H4 (cell line): ENCODE measurements around the gene C17orf58. TPM values are rescaled to one million over a fixed set of nuclear protein-coding genes. Genes with fewer than 3 reads are reported as not detected.

Experiments used
- DNase-seq: peaks from one replicate; pipeline ENCODE4 v3.0.0-alpha.2; 2015; ENCODE audit warnings: low spot score
- total RNA-seq: library from RNA; depleted of rRNA; stranded (reverse); fragments of >200 nt; shearing (Covaris generic); gene quantifications from 2 replicates; pipeline ENCODE4 v1.2.3, GENCODE V29; 2014; rRNA removed

Gene C17orf58
- total RNA-seq, 1 experiment from 2014 or later = 20.3 TPM

DNA sequence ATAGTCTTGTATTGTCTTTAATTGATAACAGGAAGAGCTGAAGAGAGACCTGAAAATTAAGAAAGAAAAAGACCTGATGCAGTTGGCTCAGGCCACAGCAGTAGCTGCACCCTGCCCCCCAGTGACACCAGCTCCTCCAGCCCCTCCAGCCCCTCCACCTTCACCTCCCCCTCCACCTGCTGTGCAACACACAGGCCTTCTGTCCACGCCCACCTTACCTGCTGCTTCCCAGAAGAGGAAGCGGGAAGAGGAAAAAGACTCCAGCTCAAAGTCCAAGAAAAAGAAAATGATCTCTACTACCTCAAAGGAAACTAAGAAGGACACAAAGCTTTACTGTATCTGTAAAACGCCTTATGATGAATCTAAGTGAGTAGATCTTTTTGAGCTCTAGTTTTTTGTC, 36.8 kb downstream of the C17orf58 start:
- DNase-seq = no peak

DNA sequence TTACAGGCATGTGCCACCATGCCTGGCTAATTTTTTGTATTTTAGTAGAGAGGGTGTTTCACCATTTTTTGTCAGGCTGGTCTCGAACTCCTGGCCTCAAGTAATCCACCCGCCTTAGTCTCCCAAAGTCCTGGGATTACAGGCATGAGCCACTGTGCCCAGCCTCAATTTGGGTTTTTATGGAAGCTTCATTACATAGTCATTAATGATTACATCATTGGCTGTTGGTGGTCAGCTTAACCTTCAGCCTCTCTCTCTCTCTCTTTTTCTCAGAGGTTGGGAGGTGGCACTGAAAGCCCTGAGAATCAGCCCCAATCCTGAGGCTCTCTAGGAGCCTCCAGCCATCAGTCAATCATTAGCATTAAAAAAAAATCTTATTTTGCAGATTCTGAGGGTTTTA, 45.3 kb downstream of the C17orf58 start:
- DNase-seq = no peak

DNA sequence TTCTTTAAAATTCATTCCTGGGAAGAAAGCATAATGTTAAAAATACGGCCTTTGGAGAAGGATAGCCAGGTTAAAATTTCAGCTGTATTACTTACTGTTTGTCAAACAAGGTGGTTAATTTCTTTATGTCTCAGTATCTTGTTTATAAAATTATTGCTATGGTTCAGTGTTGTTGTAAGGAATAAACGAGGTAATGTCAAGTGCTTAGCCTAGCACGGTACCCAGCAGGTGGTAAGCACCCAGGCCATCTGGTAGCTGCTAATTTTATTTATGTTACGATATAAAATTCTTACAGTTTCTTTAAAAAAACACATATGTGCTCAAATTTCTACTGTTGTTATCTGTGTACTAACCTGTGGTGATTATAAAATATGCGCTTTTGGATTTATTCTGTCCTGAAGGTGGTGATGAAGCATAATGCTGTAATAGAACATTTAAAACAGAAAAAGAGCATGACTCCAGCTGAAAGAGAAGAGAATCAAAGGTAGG, 48.9 kb downstream of the C17orf58 start:
- no peak for DNase-seq

DNA sequence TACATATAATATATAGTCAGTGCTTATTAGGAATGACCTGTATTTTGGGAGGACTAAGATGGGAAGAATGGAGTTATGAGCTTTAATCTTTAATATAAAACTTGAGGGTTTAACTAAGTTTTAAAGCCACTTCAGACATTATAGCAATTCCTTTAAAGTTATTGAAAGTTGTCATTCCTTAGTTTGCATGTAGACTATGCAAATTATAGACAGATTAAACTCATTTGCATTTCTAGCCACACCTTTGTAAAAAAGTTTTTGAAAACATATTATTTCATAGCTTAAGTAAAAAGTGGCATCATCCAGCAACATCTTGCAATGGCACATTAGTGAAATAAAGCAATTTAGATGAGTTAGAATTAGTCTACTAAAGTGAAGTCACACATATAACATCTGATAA, 49.8 kb downstream of the C17orf58 start:
- DNase-seq = no peak

DNA sequence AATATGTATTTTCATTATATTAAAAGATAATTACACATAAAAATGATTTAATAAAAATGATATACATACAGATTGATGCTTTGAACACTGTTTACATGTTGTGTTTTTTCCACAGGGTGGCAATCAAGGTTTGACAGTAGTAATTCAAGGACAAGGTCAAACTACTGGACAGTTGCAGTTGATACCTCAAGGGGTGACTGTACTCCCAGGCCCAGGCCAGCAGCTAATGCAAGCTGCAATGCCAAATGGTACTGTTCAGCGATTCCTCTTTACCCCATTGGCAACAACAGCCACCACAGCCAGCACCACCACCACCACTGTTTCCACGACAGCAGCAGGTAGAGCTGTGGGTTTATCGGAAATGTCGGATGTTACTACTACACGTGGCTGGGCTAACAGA, 52.2 kb downstream of the C17orf58 start:
- DNase-seq = no peak

DNA sequence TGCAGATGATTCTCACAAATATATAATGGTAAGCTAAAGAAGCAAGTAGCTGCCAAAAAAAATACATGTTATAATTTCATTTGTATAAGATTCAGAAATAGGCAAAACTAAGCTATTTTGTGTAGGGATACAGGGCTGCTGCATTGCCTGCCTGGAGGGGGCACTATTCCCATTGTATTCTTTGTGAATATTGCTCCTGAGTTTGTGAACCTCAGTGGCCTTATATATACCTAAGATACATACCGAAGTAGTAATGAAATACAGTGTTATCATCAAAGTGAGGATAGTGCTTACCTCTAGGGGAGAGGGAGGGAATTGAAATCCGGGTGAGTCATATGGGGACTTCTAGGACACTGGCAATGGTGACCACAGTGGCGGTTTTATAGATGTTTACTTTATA, 53.5 kb downstream of the C17orf58 start:
- peak; percentile 39 for DNase-seq

Other genes with a start within 250 kb of the C17orf58 start
- gene BPTF, start 171.0 kb downstream of the C17orf58 start, total RNA-seq = 14.1 and 23.4 TPM in 2 replicates
- 394 and 483 TPM in 2 replicates for gene KPNA2, start 39.3 kb upstream of the C17orf58 start, total RNA-seq